HepG2 (cell line): ENCODE data around the gene AGFG1. TPM values are rescaled to one million over a fixed set of nuclear protein-coding genes. Genes with fewer than 3 reads are reported as not detected.
A peak's percentile ranks its signal among the peaks of the same experiment; 100 is the strongest.

Experiments
- ATAC-seq: fragments of 200-7000 bp; cut with Tn5 transposase; 3 replicates; pipeline ENCODE4 v1.9.1; 2020; ENCODE audit warnings: mild to moderate bottlenecking, moderate library complexity
- BruUV-seq: library from RNA; stranded (reverse); fragments of 400-500 nt; replicated peaks from 2 replicates; lab custom pipeline; 2021; lab: Mats Ljungman, UMichigan
- CTCF ChIA-PET: fragments of 300-600 bp; formaldehyde crosslinking; extraction: SDS; loops from one replicate; lab custom pipeline; 2021; ENCODE audit warnings: low total read pairs, inconsistent platforms, low intra/inter-chr PET ratio; lab: Yijun Ruan, JAX
- POLR2A ChIA-PET: fragments of 350-600 bp; sonication (Branson Sonifier 250); formaldehyde crosslinking; loops from one replicate; lab custom pipeline; 2020; ENCODE audit warnings: antibody characterized with exemption, inconsistent platforms; lab: Yijun Ruan, JAX
- DNase-seq: peaks from one replicate; pipeline ENCODE4 v3.0.0-alpha.2; 2015; ENCODE audit warnings: low spot score
- FAIRE-seq: peaks from 3 replicates; lab custom pipeline; 2011; peaks lifted over from hg19 to GRCh38; lab: Jason Lieb, UNC
- H2AFZ ChIP-seq: one replicate; pipeline ENCODE4 v1.6.1; 2011; ENCODE audit warnings: low read length, inconsistent platforms
- H3K27ac ChIP-seq: fragments of 300-600 bp; 3 replicates; pipeline ENCODE4 v1.8.0; 2011; ENCODE audit warnings: mixed run types, mild to moderate bottlenecking, mixed read lengths, low read length, inconsistent platforms; ENCODE audit not compliant: insufficient read depth; ENCODE audit errors: extremely low read length
- H3K27me3 ChIP-seq, 2 experiments: fragments of 200-600 bp in 1 of 2; 2 replicates in 1 of 2; 3 replicates in 1 of 2; pipeline versions ENCODE4 v1.6.0 to v1.8.0; 2011; ENCODE audit warnings: low read length in 2 of 2, mild to moderate bottlenecking in 2 of 2, moderate library complexity in 2 of 2, inconsistent platforms in 1 of 2; ENCODE audit not compliant: insufficient read depth in 2 of 2, control insufficient read depth in 1 of 2
- H3K36me3 ChIP-seq, 2 experiments: fragments of 200-600 bp in 1 of 2; replicated peaks in 1 of 2; 2 replicates in 1 of 2; 3 replicates in 1 of 2; pipeline versions ENCODE4 v1.5.1 to v1.8.0; 2011; ENCODE audit warnings: low read length in 2 of 2, inconsistent platforms in 1 of 2; ENCODE audit not compliant: insufficient read depth in 2 of 2, control insufficient read depth in 1 of 2
- H3K4me1 ChIP-seq: 2 replicates; pipeline ENCODE4 v1.5.1; 2012; ENCODE audit warnings: low read length, inconsistent platforms; ENCODE audit not compliant: insufficient read depth
- H3K4me2 ChIP-seq: 2 replicates; pipeline ENCODE4 v1.6.0; 2011; ENCODE audit warnings: low read depth, low read length, inconsistent platforms
- H3K4me3 ChIP-seq, 3 experiments: fragments of 200-600 bp in 1 of 3; sonication (generic), shearing (Covaris generic) in 1 of 3; replicated peaks in 1 of 3; 2 replicates each; pipeline ENCODE4 v1.5.1; 2011 to 2016; ENCODE audit warnings: low read length in 3 of 3, inconsistent platforms in 2 of 3, low read depth in 2 of 3, mild to moderate bottlenecking in 2 of 3, control low read depth in 1 of 3, mixed read lengths in 1 of 3; ENCODE audit not compliant: insufficient read depth in 1 of 3
- H3K79me2 ChIP-seq: one replicate; pipeline ENCODE4 v1.6.1; 2011; ENCODE audit warnings: low read length, inconsistent platforms; ENCODE audit not compliant: insufficient read depth
- H3K9ac ChIP-seq: 2 replicates; pipeline ENCODE4 v1.6.0; 2011; ENCODE audit warnings: mild to moderate bottlenecking, low read depth, low read length, inconsistent platforms; ENCODE audit not compliant: insufficient read depth
- H3K9me3 ChIP-seq: 2 replicates; pipeline ENCODE4 v1.5.1; 2012; ENCODE audit warnings: mild to moderate bottlenecking, low read length
- H4K20me1 ChIP-seq: 2 replicates; pipeline ENCODE4 v1.6.0; 2011; ENCODE audit warnings: inconsistent platforms, mild to moderate bottlenecking, low read length, moderate library complexity; ENCODE audit not compliant: insufficient read depth
- CREB1 ChIP-seq, 2 experiments: fragments of 450-650 bp in 1 of 2; IDR thresholded peaks; 2 replicates each; pipeline ENCODE4 v1.6.1; 2016 to 2017; ENCODE audit warnings: control low read depth in 1 of 2, mild to moderate bottlenecking in 1 of 2, missing compliant biosample characterization in 1 of 2, missing genetic modification characterization in 1 of 2
- FOSL2 ChIP-seq: sonication (generic); formaldehyde crosslinking; IDR thresholded peaks from 2 replicates; pipeline ENCODE4 v1.4.0; 2020; ENCODE audit warnings: missing genetic modification reagents
- GZF1 ChIP-seq: sonication (generic); formaldehyde crosslinking; IDR thresholded peaks from 2 replicates; pipeline ENCODE4 v1.5.1; 2020; ENCODE audit warnings: mild to moderate bottlenecking, missing genetic modification reagents
- HCFC1 ChIP-seq: fragments of 150-350 bp; IDR thresholded peaks from 2 replicates; pipeline ENCODE4 v1.6.1; 2014; ENCODE audit warnings: low read depth, low read length
- HMG20A ChIP-seq: IDR thresholded peaks from 2 replicates; pipeline ENCODE4 v1.6.1; 2016; ENCODE audit warnings: borderline replicate concordance
- HOXA9 ChIP-seq: sonication (generic); formaldehyde crosslinking; IDR thresholded peaks from 2 replicates; pipeline ENCODE4 v1.8.1; 2022; ENCODE audit warnings: missing genetic modification reagents, mild to moderate bottlenecking, moderate library complexity, borderline replicate concordance
- KAT2B ChIP-seq: fragments of 150-350 bp; IDR thresholded peaks from 2 replicates; pipeline ENCODE4 v1.6.1; 2014; ENCODE audit warnings: low read depth, low read length, borderline replicate concordance
- MLXIP ChIP-seq: sonication (generic); formaldehyde crosslinking; IDR thresholded peaks from 2 replicates; pipeline ENCODE4 v1.9.0; 2021; ENCODE audit warnings: missing genetic modification reagents, borderline replicate concordance
- MXD4 ChIP-seq: IDR thresholded peaks from 2 replicates; pipeline ENCODE4 v1.6.1; 2016; ENCODE audit warnings: mild to moderate bottlenecking, missing biosample characterization, missing genetic modification reagents
- NFATC3 ChIP-seq: sonication (generic); formaldehyde crosslinking; IDR thresholded peaks from 2 replicates; pipeline ENCODE4 v1.5.1; 2020; ENCODE audit warnings: mild to moderate bottlenecking, missing genetic modification reagents
- SOX5 ChIP-seq: IDR thresholded peaks from 2 replicates; pipeline ENCODE4 v1.6.1; 2016; ENCODE audit warnings: borderline replicate concordance
- ZBTB26 ChIP-seq: IDR thresholded peaks from 2 replicates; pipeline ENCODE4 v1.6.1; 2016; ENCODE audit warnings: missing compliant biosample characterization, missing genetic modification reagents, borderline replicate concordance
- ZNF878 ChIP-seq: sonication (generic); formaldehyde crosslinking; IDR thresholded peaks from 2 replicates; pipeline ENCODE4 v1.8.1; 2023; ENCODE audit warnings: mild to moderate bottlenecking, missing genetic modification reagents, moderate library complexity
- WGBS: methylation state at CpG from one replicate; pipeline ENCODE4 v1.1.6; 2017; ENCODE audit warnings: low lambda C conversion rate; 5-methylcytosine and 5-hydroxymethylcytosine counted together
- in situ Hi-C: cut with HindIII; loops from 2 replicates; pipeline ENCODE4 v1.10.0; 2017; ENCODE audit warnings: low pct_unique_long_range_greater_than_20kb; ENCODE audit not compliant: extremely low pct_ligation_motif_present
- intact Hi-C: fragments of 100-400 bp; cut with micrococcal nuclease; formaldehyde crosslinking; loops from one replicate; pipeline ENCODE4 v1.10.0; 2022; ENCODE audit not compliant: unreplicated experiment
- polyA plus RNA-seq, 8 experiments: library from polyadenylated mRNA; depleted of rRNA in 3 of 8; stranded (reverse) in 7 of 8; unstranded in 1 of 8; fragments of >200 nt; fragmentation: Illumina TruSeq in 4 of 8; extraction: Trizol in 4 of 8; gene quantifications; 2 replicates each; pipeline versions ENCODE4 v1.2.1 to v1.2.3, GENCODE V29; 2011 to 2016; ENCODE audit warnings: low read depth in 4 of 8, missing spikeins in 1 of 8, mixed read lengths in 1 of 8; ENCODE audit not compliant: insufficient read depth in 1 of 8
- total RNA-seq, 5 experiments: library from RNA; depleted of rRNA; stranded (reverse); fragments of >200 nt; fragmentation: Illumina TruSeq; extraction: Trizol; gene quantifications; 2 replicates each; pipeline ENCODE4 v1.2.3, GENCODE V29; 2016; ENCODE audit warnings: low read depth in 1 of 5
- TF ChIP-seq, protein P1 (sequence below): sonication (generic); formaldehyde crosslinking; conservative IDR thresholded peaks from 2 replicates; pipeline ENCODE4 v1.8.1; 2023; ENCODE audit warnings: missing genetic modification reagents

The AGFG1 gene
- total and polyA plus RNA-seq, 2 of the 13 experiments (the other 11 are each of a cell fraction or from before 2014, with no cell fraction given), result 145 to 168 TPM

DNA sequence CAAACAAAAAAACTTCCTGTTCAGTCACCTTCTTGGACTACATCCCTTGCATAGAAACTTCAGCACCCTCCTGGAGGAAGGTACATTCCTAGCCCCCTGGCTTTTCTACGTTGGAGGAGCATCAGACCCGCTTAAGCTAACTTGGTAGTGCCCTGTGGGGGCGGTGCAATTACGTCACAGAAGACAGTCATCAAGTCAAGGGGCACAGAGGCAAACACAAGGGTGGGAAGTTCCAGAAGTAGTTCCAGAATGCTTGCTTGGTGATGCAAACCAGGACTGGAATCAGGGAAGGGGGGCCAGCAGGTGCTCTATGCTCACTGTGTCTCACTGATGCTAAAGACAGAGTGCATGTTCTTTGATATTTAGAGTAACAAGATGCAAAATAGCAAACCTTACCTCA lies 15.2 kb upstream of the AGFG1 start:
- Histone ChIP-seq H3K79me2 (no peaks in the 10 kb centered on the region), H3K9me3 (no peaks in the 10 kb centered on the region), H3K4me2 (no peak overlapping the region), H3K9ac (no peak overlapping the region), H3K27me3 (no peaks in the 10 kb centered on the region), H3K4me3 (no peak overlapping the region), H3K27ac (no peak overlapping the region), H4K20me1 (no peaks in the 10 kb centered on the region), H2AFZ (no peak overlapping the region), H3K36me3 (no peaks in the 10 kb centered on the region), H3K4me1 (peaks cover 55% of the 10 kb centered on the region)
- CTCF ChIA-PET, result no interaction called here
- DNase-seq, result no peak
- TF ChIP-seq ZBTB26 (peak; percentile 95), MXD4 (CRISPR knock-in tag) (no peak), NFATC3 (no peak), SOX5 (CRISPR knock-in tag) (no peak), CREB1 (IDR thresholded peaks at IDR 0.05) (peak; percentile 70), CREB1 (CRISPR knock-in tag; IDR thresholded peaks at IDR 0.05) (no peak), FOSL2 (CRISPR knock-in tag) (0 out of 2 replicates have a peak, but pooled peaks have one; percentile 25)
- BruUV-seq, result no TSS peak
- no peak for FAIRE-seq
- intact Hi-C loops (no loop called here), in situ Hi-C loops (no loop called here)
- WGBS, result 76% methylated on average over 4 of the region's 4 CpGs
- ATAC-seq, result no peak
- POLR2A ChIA-PET, result interaction anchor here (1.4 kb wide), 1 partner anchor 10 kb away, joined by 9 read pairs; no protein-coding TSS in a partner anchor

- Histone ChIP-seq H3K79me2 (no peaks in the 10 kb centered on the region), H4K20me1 (no peaks in the 10 kb centered on the region), H3K4me2 (no peak overlapping the region), H3K4me1 (peaks cover 55% of the 10 kb centered on the region), H3K9me3 (no peaks in the 10 kb centered on the region), H2AFZ (no peak overlapping the region), H3K27ac (no peak overlapping the region), H3K36me3 (no peaks in the 10 kb centered on the region), H3K4me3 (no peak overlapping the region), H3K27me3 (no peaks in the 10 kb centered on the region), H3K9ac (no peak overlapping the region)
- in situ Hi-C loops (no loop called here), intact Hi-C loops (no loop called here)
- 98% methylated on average over 8 of the region's 8 CpGs for WGBS
- BruUV-seq, result no TSS peak
- DNase-seq (no peak), FAIRE-seq (no peak), ATAC-seq (no peak)
- ChIA-PET POLR2A (no interaction called here), CTCF (no interaction called here)
- TF ChIP-seq KAT2B (no peak), GZF1 (CRISPR knock-in tag) (no peak), HMG20A (CRISPR knock-in tag) (no peak), HOXA9 (CRISPR knock-in tag) (no peak), MLXIP (CRISPR knock-in tag) (no peak), HCFC1 (no peak), ZNF878 (no peak)
- TF ChIP-seq, protein P1, sequence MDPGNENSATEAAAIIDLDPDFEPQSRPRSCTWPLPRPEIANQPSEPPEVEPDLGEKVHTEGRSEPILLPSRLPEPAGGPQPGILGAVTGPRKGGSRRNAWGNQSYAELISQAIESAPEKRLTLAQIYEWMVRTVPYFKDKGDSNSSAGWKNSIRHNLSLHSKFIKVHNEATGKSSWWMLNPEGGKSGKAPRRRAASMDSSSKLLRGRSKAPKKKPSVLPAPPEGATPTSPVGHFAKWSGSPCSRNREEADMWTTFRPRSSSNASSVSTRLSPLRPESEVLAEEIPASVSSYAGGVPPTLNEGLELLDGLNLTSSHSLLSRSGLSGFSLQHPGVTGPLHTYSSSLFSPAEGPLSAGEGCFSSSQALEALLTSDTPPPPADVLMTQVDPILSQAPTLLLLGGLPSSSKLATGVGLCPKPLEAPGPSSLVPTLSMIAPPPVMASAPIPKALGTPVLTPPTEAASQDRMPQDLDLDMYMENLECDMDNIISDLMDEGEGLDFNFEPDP, result no peak
Observed at GRCh38 chr2:227460070-227460485, 11.9 kb upstream of the AGFG1 start.
